GM21717 (cell line): Measurements from ENCODE around the gene DGAT2.

Source experiments
- ATAC-seq: cut with Tn5 transposase; IDR thresholded peaks from one replicate; pipeline ENCODE4 v1.9.1; 2021; ENCODE audit warnings: mild to moderate bottlenecking, moderate library complexity; ENCODE audit not compliant: unreplicated experiment

The DGAT2 gene

DNA sequence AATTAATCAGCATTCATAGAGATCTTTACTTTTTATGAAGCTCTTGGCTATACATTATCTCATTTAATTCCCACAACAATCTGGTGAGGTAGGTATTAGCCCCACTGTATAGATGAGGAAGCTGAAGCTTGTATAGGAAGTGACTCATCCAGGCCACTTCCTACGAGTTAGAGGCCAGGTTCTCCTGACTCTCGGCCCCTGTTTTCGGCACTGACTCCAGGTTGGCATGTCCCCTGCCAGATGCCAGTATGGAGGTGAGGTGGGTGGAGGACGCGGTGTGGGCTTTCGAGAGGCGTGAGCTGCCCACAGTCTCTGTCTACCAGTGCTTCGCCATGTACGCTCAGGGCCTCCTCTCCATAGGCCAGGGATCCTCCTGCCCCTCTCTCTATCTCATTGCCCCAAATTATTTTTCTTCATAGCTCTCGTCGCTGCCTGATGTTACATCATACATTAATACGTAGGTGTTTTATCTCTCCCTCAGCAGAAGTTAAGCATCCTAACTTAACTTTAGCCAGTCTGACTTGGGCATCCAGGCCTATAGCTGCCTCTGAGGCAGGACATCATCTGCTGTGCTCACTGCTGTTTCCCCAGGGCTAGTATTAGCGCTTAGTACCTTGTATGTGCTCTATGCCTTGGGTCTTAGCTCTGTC lies 9.0 kb downstream of the DGAT2 start:
- ATAC-seq, result no peak

GRCh38 chr11:75778962-75779361 lies 10.4 kb downstream of the DGAT2 start:
- no peak for ATAC-seq

DNA sequence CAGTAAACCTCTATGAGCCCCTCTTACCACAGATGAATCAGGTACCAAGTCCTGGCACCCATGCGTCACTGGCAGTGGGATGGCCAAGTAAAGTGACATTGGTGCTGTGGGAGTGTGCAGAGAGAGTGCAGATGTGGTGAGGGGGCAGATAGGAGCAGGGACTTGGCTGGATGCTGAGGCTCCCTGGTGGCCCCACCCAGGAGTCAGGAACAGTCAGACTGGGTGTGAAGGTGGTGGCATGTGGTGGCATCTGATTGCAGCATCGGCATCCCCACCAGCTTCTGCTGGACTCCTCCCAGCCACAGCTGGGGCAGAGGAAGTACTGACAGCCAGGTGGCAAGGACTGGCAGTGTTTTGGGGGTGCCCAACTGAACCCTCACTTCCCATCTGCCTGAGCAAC lies 11.4 kb downstream of the DGAT2 start:
- no peak for ATAC-seq

DNA sequence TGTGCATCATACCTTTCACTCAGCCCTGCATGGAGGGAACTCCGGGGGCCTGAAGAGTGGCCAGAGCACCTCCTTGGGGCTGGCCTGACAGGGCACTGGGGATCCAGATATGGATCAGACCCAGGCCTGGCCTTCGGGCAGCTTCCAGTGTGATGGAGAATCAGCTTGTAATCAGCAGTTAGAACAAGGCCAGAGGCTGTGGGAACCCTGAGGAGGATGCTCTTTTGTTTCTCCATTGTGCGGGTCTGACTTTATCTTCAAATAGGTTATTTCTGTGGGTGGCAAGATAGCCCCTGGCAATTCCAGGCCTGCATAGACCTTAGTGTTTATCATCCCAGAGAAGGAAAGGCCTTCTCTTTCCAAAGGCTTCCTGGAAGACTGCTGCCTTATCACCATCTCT lies 12.3 kb downstream of the DGAT2 start:
- no peak for ATAC-seq

DNA sequence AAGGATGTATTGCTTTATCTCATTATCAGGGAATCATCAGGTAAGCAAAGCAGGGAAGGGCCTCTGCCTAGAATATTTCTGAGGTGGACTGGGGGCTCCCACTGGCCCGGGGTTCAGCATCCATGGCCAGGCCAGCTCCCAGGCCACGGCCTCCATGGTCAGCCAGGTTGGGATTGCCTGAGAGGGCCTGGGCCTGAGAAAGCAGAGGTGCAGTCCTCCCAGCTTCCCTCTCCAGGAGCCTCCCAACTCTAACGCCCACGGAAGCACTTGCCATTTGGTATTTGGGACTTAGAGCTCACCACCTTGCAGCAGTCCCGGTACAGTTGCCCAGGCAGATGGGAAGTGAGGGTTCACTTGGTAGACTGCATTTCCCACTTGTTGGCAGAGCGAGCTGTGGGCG lies 12.7 kb downstream of the DGAT2 start:
- ATAC-seq, result no peak

- ATAC-seq, result no peak
These were observed 13.3 kb downstream of the DGAT2 start for GRCh38 chr11:75781831-75782230.

DNA sequence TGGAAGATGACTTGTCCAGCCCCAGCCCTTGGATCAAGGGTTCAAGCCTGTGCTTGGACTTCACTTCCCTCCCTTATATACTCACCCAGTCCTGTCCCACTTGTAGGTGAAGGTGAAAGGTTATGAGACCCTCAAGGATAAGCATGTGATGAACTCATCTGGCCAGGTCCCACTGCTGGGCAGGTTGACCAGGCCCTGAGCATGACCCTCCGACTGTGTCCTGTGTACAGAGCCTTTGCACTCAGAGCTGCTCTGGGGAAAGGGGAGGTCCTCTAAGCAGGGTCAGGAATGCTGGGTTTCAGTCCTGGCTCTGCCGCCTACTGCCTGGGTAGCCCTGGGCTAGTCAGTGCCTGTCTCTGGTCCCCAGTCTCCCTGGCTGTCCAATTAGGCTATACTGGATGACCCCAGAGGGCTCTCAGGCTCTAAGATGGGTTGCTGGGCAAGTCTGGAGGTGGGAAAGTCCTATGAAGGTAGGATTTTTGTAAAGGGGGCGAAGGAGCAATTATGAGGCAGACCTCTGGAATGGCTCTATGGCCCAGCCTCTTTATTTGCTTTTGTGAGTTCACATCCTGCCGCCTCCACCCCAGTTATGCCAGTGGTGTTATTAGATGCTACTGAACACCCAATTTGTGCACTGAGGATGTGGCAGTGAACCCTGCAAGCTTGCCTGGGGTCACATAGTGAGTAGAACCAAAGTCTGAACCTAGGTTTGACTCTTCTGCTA lies 14.1 kb downstream of the DGAT2 start:
- no peak for ATAC-seq

DNA sequence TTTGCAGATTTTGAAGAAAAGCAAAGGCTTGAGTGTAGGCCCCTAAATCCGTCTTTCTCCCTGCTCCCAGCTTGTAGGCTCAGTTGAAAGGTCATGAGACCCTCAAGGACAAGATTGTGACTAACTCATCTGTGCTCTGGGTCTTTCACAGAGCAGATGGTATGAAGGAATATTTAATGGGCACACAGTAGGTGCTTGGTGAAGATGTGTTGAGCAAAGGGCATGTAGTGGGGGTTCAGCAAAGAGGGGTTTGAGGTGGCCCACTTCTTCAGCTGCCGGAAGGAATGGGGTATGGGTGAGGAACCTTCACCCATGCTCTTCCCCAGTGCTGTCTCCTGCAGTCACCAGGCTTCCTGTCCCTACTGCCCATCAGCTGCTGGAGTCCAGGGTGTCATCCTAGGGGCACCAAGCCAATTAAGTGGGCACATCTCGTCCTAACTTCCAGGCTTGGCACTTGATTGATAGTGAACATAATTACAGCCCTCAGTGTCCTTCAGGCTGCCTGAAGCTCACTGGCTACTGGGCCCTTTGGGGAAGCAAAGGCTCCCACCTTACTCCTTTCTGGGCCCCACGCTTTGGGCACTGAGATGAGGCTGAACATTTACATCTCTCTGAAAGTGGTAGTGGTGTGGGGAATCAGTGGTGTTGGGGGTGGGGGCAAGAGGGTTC lies 15.0 kb downstream of the DGAT2 start:
- no peak for ATAC-seq

- no peak for ATAC-seq
These were observed 15.5 kb downstream of the DGAT2 start for GRCh38 chr11:75784085-75784478.

GRCh38 chr11:75784506-75784905 lies 15.9 kb downstream of the DGAT2 start:
- no peak for ATAC-seq

DNA sequence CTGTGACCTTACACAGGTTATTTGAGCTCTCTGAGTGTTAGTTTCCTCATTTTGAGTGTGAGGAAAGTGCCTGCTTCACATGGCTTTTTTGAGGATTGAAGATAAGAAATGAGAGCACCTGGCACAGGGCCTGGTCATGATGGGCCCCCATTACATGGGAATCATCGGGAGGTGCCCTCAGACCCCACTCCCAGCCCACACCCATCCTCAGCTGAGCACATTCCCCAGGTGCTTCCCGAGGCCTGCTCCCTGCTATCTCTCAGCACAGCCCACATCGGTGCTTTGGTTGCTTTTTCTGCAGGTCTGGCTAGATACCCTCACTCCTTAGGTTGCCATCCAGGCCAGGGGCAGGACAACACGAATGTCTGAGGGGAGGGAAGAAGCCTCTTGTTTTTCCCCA lies 16.6 kb downstream of the DGAT2 start:
- ATAC-seq, result no peak

DNA sequence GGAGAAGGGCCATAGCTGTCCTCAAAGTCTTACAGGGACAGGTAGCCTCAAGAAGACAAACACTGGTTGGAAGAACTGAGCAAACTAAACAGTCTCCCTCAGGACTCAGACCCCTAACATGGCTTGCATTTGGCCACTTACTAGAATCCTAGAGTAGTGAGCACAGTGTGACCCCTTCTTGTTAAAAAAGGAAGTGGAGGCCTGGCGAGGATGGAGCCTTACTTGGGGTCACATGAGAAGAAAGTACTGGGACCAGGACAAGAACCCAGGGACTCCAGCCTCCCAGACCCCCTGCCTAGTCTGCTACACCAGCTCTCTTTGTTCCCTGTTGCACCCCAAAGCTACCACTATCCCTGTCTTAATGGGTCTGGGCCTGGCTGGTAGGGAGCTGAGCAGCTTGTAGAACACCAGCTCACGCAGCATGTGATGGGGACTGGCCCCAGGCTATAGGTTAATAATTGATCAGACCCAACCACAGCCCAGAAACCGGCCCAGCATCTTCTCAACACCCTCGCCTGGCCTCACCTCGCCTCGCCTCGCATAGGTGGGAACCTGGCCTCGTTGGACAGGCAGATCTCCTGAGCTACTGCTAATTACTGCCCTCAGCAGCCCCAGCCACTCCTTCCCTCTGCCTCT lies 17.6 kb downstream of the DGAT2 start:
- ATAC-seq, result no peak

DNA sequence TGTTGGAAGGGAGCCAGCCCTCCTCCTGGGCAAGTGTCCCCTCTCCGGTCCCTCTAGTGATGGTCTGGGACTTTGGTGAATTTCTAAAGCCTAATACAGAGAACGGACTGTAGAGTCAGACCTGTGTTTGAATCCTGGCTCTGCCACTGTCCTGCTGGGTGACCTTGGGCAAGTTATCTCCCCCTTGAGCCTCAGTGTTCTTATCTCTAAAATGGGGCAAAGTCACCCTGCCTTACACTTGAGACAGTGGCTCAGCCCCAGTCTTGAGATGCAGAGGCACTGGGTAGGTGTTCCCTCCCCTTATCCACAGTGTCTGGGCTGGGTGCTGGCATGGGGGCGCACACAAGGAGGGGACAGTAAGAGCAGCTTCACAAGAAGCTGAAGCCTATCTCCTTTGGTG lies 20.9 kb downstream of the DGAT2 start:
- ATAC-seq, result no peak

DNA sequence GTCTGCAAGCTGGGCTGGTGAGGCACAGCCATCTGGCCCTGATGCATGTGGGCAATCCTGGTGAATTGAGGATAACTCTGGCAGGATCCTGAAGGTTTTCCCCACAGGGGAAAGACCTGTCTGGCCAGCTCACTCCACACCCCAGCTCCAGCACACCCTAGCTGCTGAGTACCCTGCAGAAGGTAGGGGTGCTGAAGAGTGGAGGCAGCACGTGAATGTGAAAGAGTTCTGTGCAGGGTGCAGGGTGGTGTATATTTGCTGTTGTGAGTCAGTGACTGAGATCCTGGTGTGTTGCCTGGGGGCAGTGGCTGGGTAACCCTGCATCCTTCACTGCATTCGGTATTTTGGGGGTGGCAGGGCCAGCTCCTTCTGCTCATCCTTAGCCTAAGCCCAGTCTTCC lies 22.4 kb downstream of the DGAT2 start:
- ATAC-seq, result no peak

- ATAC-seq, result no peak
These were observed 23.7 kb downstream of the DGAT2 start for GRCh38 chr11:75792127-75792731.

- no peak for ATAC-seq
These were observed 24.6 kb downstream of the DGAT2 start for GRCh38 chr11:75792997-75793800.

DNA sequence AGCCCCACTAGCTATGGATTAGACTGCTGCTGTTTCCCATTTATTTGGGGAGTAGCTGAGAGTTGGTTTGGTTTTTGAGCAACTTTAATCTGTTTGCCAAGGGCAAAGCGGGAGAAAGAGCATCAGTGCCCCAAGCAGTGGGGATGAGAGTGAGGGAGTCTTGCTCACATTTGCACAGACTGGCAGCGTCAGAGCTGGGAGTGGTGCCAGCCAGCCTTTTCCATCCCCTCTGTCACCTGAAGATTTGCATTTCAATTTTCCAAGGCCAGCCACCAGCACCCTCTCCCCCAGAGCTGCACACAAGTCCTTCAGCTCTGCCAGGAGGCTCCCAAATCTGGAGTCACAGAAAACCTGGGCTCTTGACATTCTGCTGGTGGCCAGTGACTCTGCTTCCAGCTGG lies 25.4 kb downstream of the DGAT2 start:
- ATAC-seq, result no peak

- no peak for ATAC-seq
These were observed 26.9 kb downstream of the DGAT2 start for GRCh38 chr11:75795276-75796090.

GRCh38 chr11:75796091-75796435 lies 27.5 kb downstream of the DGAT2 start:
- no peak for ATAC-seq

- no peak for ATAC-seq
These were observed 28.5 kb downstream of the DGAT2 start for GRCh38 chr11:75797116-75797515.
